Right kidney (tissue), 1 donor: Measurements from ENCODE around the gene KLK14.

Experiments
- DNase-seq: peaks from one replicate; pipeline ENCODE4 v3.0.0-alpha.2; 2016

KLK14 gene

GRCh38 chr19:51040151-51040550 is 42.5 kb downstream of the KLK14 start:
- no peak for DNase-seq

DNA sequence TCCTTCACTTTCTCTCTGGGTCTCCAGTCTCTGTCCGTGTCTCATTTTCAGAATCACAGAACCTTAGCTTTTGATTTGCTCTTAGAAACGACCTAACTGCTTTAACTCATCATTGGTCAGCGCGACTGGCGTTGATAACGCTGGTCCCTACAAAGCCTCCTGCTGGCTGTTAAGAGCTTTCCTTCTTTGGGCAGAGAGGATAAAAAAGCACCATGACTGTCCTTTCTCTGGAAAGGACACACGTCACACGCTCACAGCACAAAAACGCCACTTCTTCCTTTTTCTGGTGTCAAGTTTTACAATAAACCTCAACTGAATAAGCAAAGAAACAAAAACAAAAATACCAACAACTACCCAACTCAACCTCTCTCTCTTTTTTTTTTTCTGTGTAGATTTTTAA is 46.2 kb downstream of the KLK14 start:
- DNase-seq: no peak

DNA sequence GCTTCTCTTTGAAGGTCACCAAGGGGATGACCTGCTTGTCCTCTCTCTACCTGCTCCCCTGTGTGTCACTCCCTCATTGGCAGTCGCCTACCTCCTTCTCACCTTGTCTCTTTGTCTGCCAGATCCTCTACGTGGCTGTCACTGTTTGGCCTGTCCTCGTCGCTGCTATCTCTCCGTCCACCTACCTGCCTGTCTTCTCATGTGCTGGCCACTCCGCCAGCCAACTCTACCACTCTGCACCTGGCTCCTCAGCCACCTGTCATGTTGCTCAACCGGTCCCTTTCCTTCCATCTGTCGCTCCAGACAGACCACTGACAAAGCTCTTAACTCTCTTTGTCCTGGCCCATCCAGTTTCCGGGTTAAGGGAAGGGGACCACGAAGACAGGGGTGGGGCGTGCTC is 48.0 kb downstream of the KLK14 start, which contains the start of gene KLK12:
Gene KLK12 (minus strand): TSS at position 299 of the 400 bp plus-strand sequence. CDS start 381 bp downstream, outside the sequence.
- no peak for DNase-seq

DNA sequence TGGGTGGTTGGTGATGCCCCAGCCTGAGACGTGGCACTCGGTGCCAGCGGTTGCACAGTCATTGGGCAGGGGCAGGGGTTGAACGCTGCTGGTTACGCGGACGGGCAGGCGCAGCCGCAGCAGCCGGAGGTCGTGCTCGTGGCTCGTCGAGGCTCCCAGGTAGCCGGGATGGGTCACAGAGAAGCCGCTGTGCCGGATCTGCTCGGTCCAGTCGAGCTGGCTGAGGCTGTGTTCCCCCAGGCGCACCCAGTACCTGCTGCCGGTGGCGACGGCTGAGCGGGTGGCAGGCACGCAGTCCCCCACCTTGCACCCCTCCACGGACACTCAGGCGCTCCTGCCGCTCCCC is 50.8 kb downstream of the KLK14 start:
- DNase-seq: no peak

- no peak for DNase-seq
Observed at GRCh38 chr19:51031220-51031879, 51.3 kb downstream of the KLK14 start.

DNA sequence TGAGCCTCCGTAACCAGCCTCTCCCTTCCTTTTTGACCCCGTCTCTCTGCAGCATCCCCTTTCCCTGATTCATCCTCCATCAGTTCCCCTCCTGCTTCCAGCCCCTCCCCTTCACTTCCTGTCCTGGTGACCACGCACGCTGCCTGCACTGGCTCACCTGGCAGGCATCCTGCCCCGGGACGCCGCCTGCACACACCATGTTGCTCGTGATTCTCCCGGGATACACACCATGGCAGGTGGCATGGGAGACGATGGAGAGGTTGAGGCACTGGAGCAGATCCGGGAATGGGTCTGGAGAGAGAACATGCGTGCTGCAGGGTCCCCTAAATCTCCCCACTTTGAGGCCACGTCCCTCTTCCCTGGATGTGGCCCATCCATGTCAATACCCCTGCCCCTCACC is 52.1 kb downstream of the KLK14 start:
- no peak for DNase-seq

DNA sequence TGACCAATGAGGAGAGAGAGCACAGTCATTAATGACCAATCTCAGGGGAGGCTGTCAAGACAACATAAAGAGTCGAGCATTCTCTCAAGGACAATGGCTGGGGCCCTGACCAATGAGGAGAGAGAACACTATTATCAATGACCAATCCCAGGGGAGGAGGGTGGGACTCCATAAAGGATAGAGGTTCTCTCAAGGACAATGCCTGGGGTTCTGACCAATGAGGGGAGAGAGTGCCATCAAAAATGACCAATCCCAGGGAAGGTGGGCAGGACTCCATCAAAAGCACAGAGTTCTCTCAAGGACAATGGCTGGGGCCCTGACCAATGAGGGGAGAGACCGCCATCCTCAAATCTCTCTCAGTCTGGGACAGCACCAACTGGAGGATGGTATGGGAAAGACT is 53.0 kb downstream of the KLK14 start:
- DNase-seq: no peak
